NCI-H1694 (cell line): ENCODE measurements around the gene C6orf118.

ENCODE experiments used
- DNase-seq: peaks from one replicate; lab custom pipeline; 2025; lab: John Stamatoyannopoulos, UW

The C6orf118 gene

GRCh38 chr6:165308926-165309731 is at the start of gene C6orf118:
TSS of gene C6orf118 (minus strand) at chr6:165309605. CDS start at chr6:165309586, 19 bp downstream.
- no peak for DNase-seq

- no peak for DNase-seq
Observed at GRCh38 chr6:165345700-165346099, 36.3 kb upstream of the C6orf118 start.

- DNase-seq, result no peak
Observed at GRCh38 chr6:165340532-165340931, 31.1 kb upstream of the C6orf118 start.

- DNase-seq, result no peak
Observed at GRCh38 chr6:165325609-165326008, 16.2 kb upstream of the C6orf118 start.

- no peak for DNase-seq
Observed at GRCh38 chr6:165321555-165322145, 12.2 kb upstream of the C6orf118 start.

- DNase-seq, result no peak
Observed at GRCh38 chr6:165321150-165321549, 11.7 kb upstream of the C6orf118 start.

GRCh38 chr6:165317723-165318122 is 8.3 kb upstream of the C6orf118 start:
- DNase-seq, result no peak

- no peak for DNase-seq
Observed at GRCh38 chr6:165306955-165307354, 2.5 kb downstream of the C6orf118 start.

GRCh38 chr6:165301372-165302246 is 7.8 kb downstream of the C6orf118 start:
- DNase-seq, result no peak

GRCh38 chr6:165300422-165300936 is 8.9 kb downstream of the C6orf118 start:
- DNase-seq, result no peak

- no peak for DNase-seq
Observed at GRCh38 chr6:165298875-165299274, 10.5 kb downstream of the C6orf118 start.

GRCh38 chr6:165298402-165298801 is 11.0 kb downstream of the C6orf118 start:
- no peak for DNase-seq

GRCh38 chr6:165292657-165293056 is 16.7 kb downstream of the C6orf118 start:
- DNase-seq, result no peak

- DNase-seq, result no peak
Observed at GRCh38 chr6:165274611-165275010, 34.8 kb downstream of the C6orf118 start.

- DNase-seq, result no peak
Observed at GRCh38 chr6:165272585-165272984, 36.8 kb downstream of the C6orf118 start.

- DNase-seq, result no peak
Observed at GRCh38 chr6:165268987-165269386, 40.4 kb downstream of the C6orf118 start.

GRCh38 chr6:165266621-165267020 is 42.8 kb downstream of the C6orf118 start:
- DNase-seq, result no peak

- no peak for DNase-seq
Observed at GRCh38 chr6:165266191-165266590, 43.2 kb downstream of the C6orf118 start.

GRCh38 chr6:165260462-165260861 is 48.9 kb downstream of the C6orf118 start:
- no peak for DNase-seq

GRCh38 chr6:165249808-165250207 is 59.6 kb downstream of the C6orf118 start:
- no peak for DNase-seq

GRCh38 chr6:165245701-165246100 is 63.7 kb downstream of the C6orf118 start:
- no peak for DNase-seq

GRCh38 chr6:165245287-165245686 is 64.1 kb downstream of the C6orf118 start:
- DNase-seq, result no peak
